ENCODE data around the gene TRPM2. TPM values are rescaled to one million over a fixed set of nuclear protein-coding genes. Genes with fewer than 3 reads are reported as not detected.

TRPM2 gene
- total RNA-seq, 1 experiment from 2014 or later, result 11.0 TPM

GRCh38 chr21:44328242-44328895 is 25.1 kb upstream of the TRPM2 start:
- H3K27me3 Mint-ChIP-seq (ENCODE audit: insufficient read depth, unreplicated experiment), result no peaks in the 10 kb centered on the region
- intact Hi-C loops (cut with micrococcal nuclease), result no loop called here
- POLR2A ChIA-PET, result interaction anchor here (0.7 to 2.8 kb wide), 2 partner anchors 9 to 10 kb away, joined by 3 to 9 read pairs; partner anchors contain the start of gene CFAP410
- H3K4me1 Mint-ChIP-seq (ENCODE audit: insufficient read depth, unreplicated experiment), result no peaks in the 10 kb centered on the region
- CTCF ChIA-PET, result no interaction called here
- DNase-seq (ENCODE audit: unreplicated experiment), result no peak
- no peak overlapping the region for H3K27ac Mint-ChIP-seq (ENCODE audit: low read depth, unreplicated experiment)
- no peaks in the 10 kb centered on the region for H3K9me3 Mint-ChIP-seq (ENCODE audit: unreplicated experiment)
- H3K36me3 Mint-ChIP-seq (ENCODE audit: insufficient read depth, unreplicated experiment), result peaks cover 21% of the 10 kb centered on the region
- BruUV-seq (replicated peaks), result no TSS peak
- no peak overlapping the region for H3K4me3 Mint-ChIP-seq (ENCODE audit: unreplicated experiment)
- TF ChIP-seq CTCF (IDR thresholded peaks at IDR 0.05; ENCODE audit: unreplicated experiment), result no peak

GRCh38 chr21:44329086-44329889 is 24.1 kb upstream of the TRPM2 start:
- Mint-ChIP-seq H3K9me3 (ENCODE audit: unreplicated experiment) (no peaks in the 10 kb centered on the region), H3K27me3 (ENCODE audit: insufficient read depth, unreplicated experiment) (no peaks in the 10 kb centered on the region), H3K4me3 (ENCODE audit: unreplicated experiment) (no peak overlapping the region), H3K27ac (ENCODE audit: low read depth, unreplicated experiment) (no peak overlapping the region), H3K4me1 (ENCODE audit: insufficient read depth, unreplicated experiment) (no peaks in the 10 kb centered on the region), H3K36me3 (ENCODE audit: insufficient read depth, unreplicated experiment) (peaks cover 16% of the 10 kb centered on the region)
- no peak for DNase-seq (ENCODE audit: unreplicated experiment)
- BruUV-seq (replicated peaks), result no TSS peak
- intact Hi-C loops (cut with micrococcal nuclease), result no loop called here
- TF ChIP-seq CTCF (IDR thresholded peaks at IDR 0.05; ENCODE audit: unreplicated experiment), result no peak
- CTCF ChIA-PET, result no interaction called here
- POLR2A ChIA-PET, result interaction anchor here (2.8 kb wide), 1 partner anchor 9 kb away, joined by 9 read pairs; the partner anchor contains the start of gene CFAP410

GRCh38 chr21:44329971-44330681 is 23.3 kb upstream of the TRPM2 start:
- ChIA-PET POLR2A (interaction anchor here (2.8 kb wide), 1 partner anchor 8 kb away, joined by 9 read pairs; the partner anchor contains the start of gene CFAP410), CTCF (no interaction called here)
- Mint-ChIP-seq H3K27ac (ENCODE audit: low read depth, unreplicated experiment) (no peak overlapping the region), H3K4me1 (ENCODE audit: insufficient read depth, unreplicated experiment) (no peaks in the 10 kb centered on the region), H3K27me3 (ENCODE audit: insufficient read depth, unreplicated experiment) (no peaks in the 10 kb centered on the region), H3K4me3 (ENCODE audit: unreplicated experiment) (no peak overlapping the region), H3K36me3 (ENCODE audit: insufficient read depth, unreplicated experiment) (peaks cover 16% of the 10 kb centered on the region), H3K9me3 (ENCODE audit: unreplicated experiment) (no peaks in the 10 kb centered on the region)
- TF ChIP-seq CTCF (IDR thresholded peaks at IDR 0.05; ENCODE audit: unreplicated experiment), result no peak
- intact Hi-C loops (cut with micrococcal nuclease), result no loop called here
- no peak for DNase-seq (ENCODE audit: unreplicated experiment)
- no TSS peak for BruUV-seq (replicated peaks)

GRCh38 chr21:44330698-44331097 is 22.7 kb upstream of the TRPM2 start:
- no peaks in the 10 kb centered on the region for H3K4me1 Mint-ChIP-seq (ENCODE audit: insufficient read depth, unreplicated experiment)
- H3K27me3 Mint-ChIP-seq (ENCODE audit: insufficient read depth, unreplicated experiment), result no peaks in the 10 kb centered on the region
- H3K27ac Mint-ChIP-seq (ENCODE audit: low read depth, unreplicated experiment), result no peak overlapping the region
- no peaks in the 10 kb centered on the region for H3K9me3 Mint-ChIP-seq (ENCODE audit: unreplicated experiment)
- H3K36me3 Mint-ChIP-seq (ENCODE audit: insufficient read depth, unreplicated experiment), result peaks cover 16% of the 10 kb centered on the region
- no peak for TF ChIP-seq CTCF (IDR thresholded peaks at IDR 0.05; ENCODE audit: unreplicated experiment)
- no peak for DNase-seq (ENCODE audit: unreplicated experiment)
- no TSS peak for BruUV-seq (replicated peaks)
- H3K4me3 Mint-ChIP-seq (ENCODE audit: unreplicated experiment), result no peak overlapping the region
- intact Hi-C loops (cut with micrococcal nuclease), result no loop called here
- ChIA-PET POLR2A (interaction anchor here (2.8 kb wide), 1 partner anchor 7 kb away, joined by 9 read pairs; the partner anchor contains the start of gene CFAP410), CTCF (interaction anchor here (0.7 kb wide), 2 partner anchors 237 to 290 kb away, joined by 3 read pairs; no protein-coding TSS in a partner anchor)

Data from MCF 10A (cell line).